Measurements from ENCODE around the gene ATP8A1. TPM values are rescaled to one million over a fixed set of nuclear protein-coding genes. Genes with fewer than 3 reads are reported as not detected.

Gene ATP8A1
- total RNA-seq, 2 donors from 2014 or later = 37.4 to 70.9 TPM

DNA sequence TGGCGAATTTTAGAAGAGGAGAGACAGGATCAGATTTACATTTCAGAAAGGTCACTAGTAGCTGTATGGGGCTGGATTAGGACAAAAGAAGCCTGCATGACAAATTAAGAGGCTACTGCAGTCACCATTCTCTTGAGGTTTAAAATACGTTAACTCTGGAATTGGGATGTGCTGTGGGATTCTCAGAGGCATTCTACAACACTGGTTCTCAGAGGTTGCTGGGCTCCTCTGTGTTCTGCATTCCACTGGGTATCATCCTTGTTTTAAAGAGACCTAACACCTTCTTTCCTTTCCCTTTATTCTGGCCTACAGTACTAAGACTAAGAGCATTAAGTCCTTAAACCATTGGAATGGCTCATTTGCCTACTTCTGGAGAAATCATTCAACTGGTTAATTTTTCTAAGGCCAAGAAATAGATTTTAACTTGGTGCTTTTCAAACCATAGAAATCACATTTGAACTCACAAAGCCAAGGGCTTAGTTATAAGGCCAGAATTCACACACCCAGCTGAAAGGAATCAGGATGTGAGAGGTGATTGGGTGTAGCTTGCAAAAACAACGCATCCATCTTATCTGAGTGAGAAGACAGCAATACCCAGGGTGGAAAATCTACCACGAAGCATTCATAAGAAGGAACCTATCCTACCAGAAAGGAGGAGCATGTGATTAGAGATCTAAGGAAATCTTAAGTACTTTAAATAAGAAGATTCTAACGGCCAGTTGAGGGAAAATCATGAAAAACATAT lies 143.0 kb downstream of the ATP8A1 start:
- H3K4me1 ChIP-seq = no peaks in the 10 kb centered on the region
- ATAC-seq = no peak
- intact Hi-C loops (cut with DNase I) = no loop called here
- TF ChIP-seq, protein P1, sequence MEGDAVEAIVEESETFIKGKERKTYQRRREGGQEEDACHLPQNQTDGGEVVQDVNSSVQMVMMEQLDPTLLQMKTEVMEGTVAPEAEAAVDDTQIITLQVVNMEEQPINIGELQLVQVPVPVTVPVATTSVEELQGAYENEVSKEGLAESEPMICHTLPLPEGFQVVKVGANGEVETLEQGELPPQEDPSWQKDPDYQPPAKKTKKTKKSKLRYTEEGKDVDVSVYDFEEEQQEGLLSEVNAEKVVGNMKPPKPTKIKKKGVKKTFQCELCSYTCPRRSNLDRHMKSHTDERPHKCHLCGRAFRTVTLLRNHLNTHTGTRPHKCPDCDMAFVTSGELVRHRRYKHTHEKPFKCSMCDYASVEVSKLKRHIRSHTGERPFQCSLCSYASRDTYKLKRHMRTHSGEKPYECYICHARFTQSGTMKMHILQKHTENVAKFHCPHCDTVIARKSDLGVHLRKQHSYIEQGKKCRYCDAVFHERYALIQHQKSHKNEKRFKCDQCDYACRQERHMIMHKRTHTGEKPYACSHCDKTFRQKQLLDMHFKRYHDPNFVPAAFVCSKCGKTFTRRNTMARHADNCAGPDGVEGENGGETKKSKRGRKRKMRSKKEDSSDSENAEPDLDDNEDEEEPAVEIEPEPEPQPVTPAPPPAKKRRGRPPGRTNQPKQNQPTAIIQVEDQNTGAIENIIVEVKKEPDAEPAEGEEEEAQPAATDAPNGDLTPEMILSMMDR (IDR thresholded peaks at IDR 0.05) = no peak
- TF ChIP-seq POLR2A (IDR thresholded peaks at IDR 0.05) = no peak
- H3K27me3 ChIP-seq = no peaks in the 10 kb centered on the region
- 79 to 85% methylated on average over 5 of the region's 5 CpGs for WGBS, 2 donors
- no peak overlapping the region for H3K4me3 ChIP-seq
- H3K9me3 ChIP-seq = no peaks in the 10 kb centered on the region
- H3K36me3 ChIP-seq (replicated peaks in 1 of 2; ENCODE audit: insufficient read depth in 1 of 2, low read depth in 2 of 2) = no peaks in the 10 kb centered on the region
- H3K27ac ChIP-seq = no peak overlapping the region
- no peak for DNase-seq

GRCh38 chr4:42512226-42512625 lies 144.7 kb downstream of the ATP8A1 start:
- intact Hi-C loops (cut with DNase I) = no loop called here
- ATAC-seq = no peak
- no peak for TF ChIP-seq POLR2A (IDR thresholded peaks at IDR 0.05)
- TF ChIP-seq, protein P1 (IDR thresholded peaks at IDR 0.05) = no peak
- Histone ChIP-seq H3K4me1 (no peaks in the 10 kb centered on the region), H3K4me3 (no peak overlapping the region), H3K36me3 (replicated peaks in 1 of 2; ENCODE audit: insufficient read depth in 1 of 2, low read depth in 2 of 2) (no peaks in the 10 kb centered on the region), H3K27ac (no peak overlapping the region), H3K27me3 (no peaks in the 10 kb centered on the region), H3K9me3 (no peaks in the 10 kb centered on the region)
- WGBS, 2 donors = 89 to 91% methylated on average over 3 of the region's 3 CpGs
- DNase-seq = no peak

GRCh38 chr4:42510225-42510624 lies 146.7 kb downstream of the ATP8A1 start:
- DNase-seq (no peak), ATAC-seq (no peak)
- TF ChIP-seq, protein P1 (IDR thresholded peaks at IDR 0.05) = no peak
- no peak for TF ChIP-seq POLR2A (IDR thresholded peaks at IDR 0.05)
- H3K4me3 ChIP-seq = no peak overlapping the region
- H3K4me1 ChIP-seq = no peaks in the 10 kb centered on the region
- no peaks in the 10 kb centered on the region for H3K9me3 ChIP-seq
- peaks cover 0 to 2% of the 10 kb centered on the region in 2 donors for H3K36me3 ChIP-seq (replicated peaks in 1 of 2; ENCODE audit: insufficient read depth in 1 of 2, low read depth in 2 of 2)
- intact Hi-C loops (cut with DNase I) = no loop called here
- H3K27ac ChIP-seq = no peak overlapping the region
- H3K27me3 ChIP-seq = no peaks in the 10 kb centered on the region

DNA sequence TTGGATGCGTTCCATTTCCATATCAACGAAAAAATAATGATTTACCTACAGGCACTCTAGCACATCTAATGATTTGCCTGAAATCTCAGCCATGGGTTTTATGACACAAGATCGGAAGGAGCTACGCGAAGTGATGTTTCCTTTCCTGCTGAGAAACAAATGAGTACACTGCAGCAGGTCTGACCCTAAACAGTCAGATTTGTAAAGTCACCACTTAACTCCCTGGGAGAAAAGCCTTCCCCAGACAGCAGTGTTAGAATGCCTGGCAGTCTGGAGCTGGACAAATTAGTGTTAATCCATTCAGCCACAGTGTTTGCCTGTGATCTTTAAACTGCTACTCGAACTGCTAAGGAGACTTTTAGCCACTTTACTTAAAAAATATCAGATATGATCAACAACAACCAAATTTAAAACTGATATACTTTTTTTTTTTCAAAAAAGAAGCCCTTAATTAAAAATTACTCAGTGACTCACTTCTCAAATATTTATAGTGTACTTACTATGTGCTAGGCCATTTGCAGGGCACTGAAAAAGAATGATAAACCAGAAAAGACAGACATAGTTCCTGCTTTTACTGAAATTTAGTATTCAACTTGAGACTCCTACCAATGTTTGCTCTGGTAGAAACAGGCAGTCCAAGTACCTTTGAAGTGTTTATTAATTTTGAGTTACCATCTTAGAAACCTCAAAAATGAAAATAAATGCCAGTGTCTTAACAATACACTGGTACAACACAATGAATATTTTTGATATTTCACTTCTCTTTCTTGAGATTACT lies 155.1 kb downstream of the ATP8A1 start:
- Histone ChIP-seq H3K27ac (no peak overlapping the region), H3K4me1 (peaks cover 10% of the 10 kb centered on the region), H3K4me3 (no peak overlapping the region), H3K36me3 (replicated peaks in 1 of 2; ENCODE audit: insufficient read depth in 1 of 2, low read depth in 2 of 2) (peaks cover 0 to 2% of the 10 kb centered on the region in 2 donors), H3K27me3 (no peaks in the 10 kb centered on the region), H3K9me3 (no peaks in the 10 kb centered on the region)
- WGBS, 2 donors = 49 to 53% methylated on average over 6 of the region's 6 CpGs
- no peak for ATAC-seq
- no peak for TF ChIP-seq POLR2A (IDR thresholded peaks at IDR 0.05)
- TF ChIP-seq, protein P1 (IDR thresholded peaks at IDR 0.05) = no peak
- DNase-seq = no peak
- intact Hi-C loops (cut with DNase I) = no loop called here

Data from body of pancreas (tissue), 4 donors.